GM23338 (cell line): Measurements from ENCODE around the gene ZDHHC1. TPM values are rescaled to one million over a fixed set of nuclear protein-coding genes. Genes with fewer than 3 reads are reported as not detected.

ENCODE experiments used
- ATAC-seq: fragments of 200-7000 bp; cut with Tn5 transposase; 3 replicates; pipeline ENCODE4 v1.9.1; 2020
- DNase-seq: peaks from one replicate; pipeline ENCODE4 v3.0.0-alpha.2; 2015; ENCODE audit warnings: low spot score
- H2AFZ ChIP-seq: fragments of 200-600 bp; sonication (generic); 2 replicates; pipeline ENCODE4 v1.8.0; 2016; ENCODE audit warnings: antibody characterized with exemption, mild to moderate bottlenecking, moderate library complexity
- H3F3A ChIP-seq: fragments of 200-600 bp; sonication (generic); replicated peaks from 2 replicates; pipeline ENCODE4 v1.8.0; 2017; ENCODE audit warnings: antibody characterized with exemption, mixed run types, low read depth
- H3K27ac ChIP-seq: fragments of 200-600 bp; sonication (generic); 2 replicates; pipeline ENCODE4 v1.6.1; 2016; ENCODE audit warnings: low read depth
- H3K27me3 ChIP-seq: fragments of 200-600 bp; sonication (generic); 2 replicates; pipeline ENCODE4 v1.8.0; 2016; ENCODE audit warnings: mild to moderate bottlenecking, mixed run types, moderate library complexity; ENCODE audit not compliant: insufficient read depth
- H3K36me3 ChIP-seq: fragments of 200-600 bp; sonication (generic); 2 replicates; pipeline ENCODE4 v1.8.0; 2016; ENCODE audit warnings: mild to moderate bottlenecking; ENCODE audit not compliant: insufficient read depth
- H3K4me1 ChIP-seq: fragments of 200-600 bp; sonication (generic); 2 replicates; pipeline ENCODE4 v1.8.0; 2016; ENCODE audit warnings: mild to moderate bottlenecking, moderate library complexity; ENCODE audit not compliant: insufficient read depth
- H3K4me2 ChIP-seq: fragments of 200-600 bp; sonication (generic); 2 replicates; pipeline ENCODE4 v1.7.1; 2017; ENCODE audit warnings: mixed run types
- H3K4me3 ChIP-seq: fragments of 200-600 bp; sonication (generic); 2 replicates; pipeline ENCODE4 v1.6.1; 2016; ENCODE audit warnings: mixed run types
- H3K79me2 ChIP-seq: fragments of 200-600 bp; sonication (generic); replicated peaks from 2 replicates; pipeline ENCODE4 v1.8.0; 2017; ENCODE audit warnings: mild to moderate bottlenecking; ENCODE audit not compliant: insufficient read depth
- H3K9me2 ChIP-seq: fragments of 200-600 bp; sonication (generic); 2 replicates; pipeline ENCODE4 v1.8.0; 2017; ENCODE audit not compliant: insufficient read depth
- H4K20me1 ChIP-seq: fragments of 200-600 bp; sonication (generic); replicated peaks from 2 replicates; pipeline ENCODE4 v1.8.0; 2017; ENCODE audit warnings: mild to moderate bottlenecking; ENCODE audit not compliant: insufficient read depth
- H3K27ac Mint-ChIP-seq: 2 replicates; pipeline ENCODE4 v1.8.0; 2020; ENCODE audit warnings: inconsistent platforms, mild to moderate bottlenecking, moderate library complexity, mixed read lengths
- H3K27me3 Mint-ChIP-seq: 3 replicates; pipeline ENCODE4 v1.8.0; 2022; ENCODE audit warnings: low read depth, mild to moderate bottlenecking, moderate library complexity, mixed read lengths, inconsistent platforms; ENCODE audit not compliant: insufficient read depth, poor library complexity
- H3K36me3 Mint-ChIP-seq: 3 replicates; pipeline ENCODE4 v1.8.0; 2021; ENCODE audit warnings: low read depth, mild to moderate bottlenecking, inconsistent platforms, moderate library complexity, mixed read lengths
- H3K4me1 Mint-ChIP-seq: 3 replicates; pipeline ENCODE4 v1.8.0; 2020; ENCODE audit warnings: mild to moderate bottlenecking, inconsistent platforms, mixed read lengths
- H3K4me3 Mint-ChIP-seq: 3 replicates; pipeline ENCODE4 v1.8.0; 2021; ENCODE audit warnings: moderate library complexity, mild to moderate bottlenecking, inconsistent platforms, mixed read lengths
- H3K9me3 Mint-ChIP-seq: 3 replicates; pipeline ENCODE4 v1.8.0; 2020; ENCODE audit warnings: moderate library complexity, mild to moderate bottlenecking, inconsistent platforms, mixed read lengths
- CREB1 ChIP-seq: fragments of 250-450 bp; sonication (Bioruptor Pico); IDR thresholded peaks from 2 replicates; pipeline ENCODE4 v1.5.0; 2020; ENCODE audit warnings: low read depth, mild to moderate bottlenecking, moderate library complexity
- EZH2 ChIP-seq: fragments of 200-600 bp; sonication (generic); IDR thresholded peaks from one replicate; pipeline ENCODE4 v1.8.0; 2017; ENCODE audit warnings: antibody characterized with exemption, mild to moderate bottlenecking, low read depth; ENCODE audit not compliant: unreplicated experiment
- EZH2phosphoT487 ChIP-seq: fragments of 200-600 bp; sonication (generic); IDR thresholded peaks from one replicate; pipeline ENCODE4 v1.8.1; 2018; ENCODE audit warnings: antibody characterized with exemption; ENCODE audit not compliant: unreplicated experiment
- NANOG ChIP-seq: IDR thresholded peaks from 2 replicates; pipeline ENCODE4 v1.6.1; 2016; ENCODE audit warnings: antibody characterized with exemption, borderline replicate concordance
- POLR2AphosphoS5 ChIP-seq: IDR thresholded peaks from 2 replicates; pipeline ENCODE4 v1.6.1; 2016; ENCODE audit warnings: antibody characterized with exemption, low read depth
- STAT1 ChIP-seq: IDR thresholded peaks from one replicate; pipeline ENCODE4 v1.6.1; 2016; ENCODE audit warnings: antibody characterized with exemption; ENCODE audit not compliant: unreplicated experiment
- ZNF114 ChIP-seq: fragments of 250-450 bp; sonication (Bioruptor Pico); IDR thresholded peaks from 2 replicates; pipeline ENCODE4 v1.5.0; 2020; ENCODE audit warnings: mild to moderate bottlenecking, moderate library complexity
- ZNF331 ChIP-seq: fragments of 250-450 bp; sonication (Bioruptor Pico); IDR thresholded peaks from 2 replicates; pipeline ENCODE4 v1.5.0; 2020; ENCODE audit warnings: low read depth, mild to moderate bottlenecking, moderate library complexity
- polyA plus RNA-seq: library from polyadenylated mRNA; unstranded; fragments of >200 nt; fragmentation: Nextera tagmentation; extraction: Ambion mirVana; gene quantifications from 2 replicates; pipeline ENCODE4 v1.2.1, GENCODE V29; 2016
- total RNA-seq: library from RNA; depleted of rRNA; stranded (reverse); fragments of >200 nt; shearing (Covaris generic); gene quantifications from 2 replicates; pipeline ENCODE4 v1.2.3, GENCODE V29; 2014
- TF ChIP-seq, protein P1 (sequence below), 2 experiments: fragments of 200-600 bp in 1 of 2; sonication (generic) in 1 of 2; conservative IDR thresholded peaks; 2 replicates each; pipeline versions ENCODE4 v1.5.1 to v1.6.1; 2016 to 2017; ENCODE audit warnings: antibody characterized with exemption in 2 of 2, low read depth in 2 of 2, mild to moderate bottlenecking in 2 of 2, moderate library complexity in 1 of 2
- TF ChIP-seq, protein P2 (sequence below): IDR thresholded peaks from 2 replicates; pipeline ENCODE4 v1.6.1; 2016; ENCODE audit warnings: antibody characterized with exemption
- TF ChIP-seq, protein P3 (sequence below): IDR thresholded peaks from one replicate; pipeline ENCODE4 v1.6.1; 2018; ENCODE audit warnings: antibody characterized with exemption; ENCODE audit not compliant: unreplicated experiment
- TF ChIP-seq, protein P4 (sequence below): fragments of 250-450 bp; sonication (Bioruptor Pico); IDR thresholded peaks from 2 replicates; pipeline ENCODE4 v1.5.0; 2020; ENCODE audit warnings: mild to moderate bottlenecking, moderate library complexity

The ZDHHC1 gene
- total and polyA plus RNA-seq, 2 experiments from 2014 or later: 1.4 to 2.7 TPM

DNA sequence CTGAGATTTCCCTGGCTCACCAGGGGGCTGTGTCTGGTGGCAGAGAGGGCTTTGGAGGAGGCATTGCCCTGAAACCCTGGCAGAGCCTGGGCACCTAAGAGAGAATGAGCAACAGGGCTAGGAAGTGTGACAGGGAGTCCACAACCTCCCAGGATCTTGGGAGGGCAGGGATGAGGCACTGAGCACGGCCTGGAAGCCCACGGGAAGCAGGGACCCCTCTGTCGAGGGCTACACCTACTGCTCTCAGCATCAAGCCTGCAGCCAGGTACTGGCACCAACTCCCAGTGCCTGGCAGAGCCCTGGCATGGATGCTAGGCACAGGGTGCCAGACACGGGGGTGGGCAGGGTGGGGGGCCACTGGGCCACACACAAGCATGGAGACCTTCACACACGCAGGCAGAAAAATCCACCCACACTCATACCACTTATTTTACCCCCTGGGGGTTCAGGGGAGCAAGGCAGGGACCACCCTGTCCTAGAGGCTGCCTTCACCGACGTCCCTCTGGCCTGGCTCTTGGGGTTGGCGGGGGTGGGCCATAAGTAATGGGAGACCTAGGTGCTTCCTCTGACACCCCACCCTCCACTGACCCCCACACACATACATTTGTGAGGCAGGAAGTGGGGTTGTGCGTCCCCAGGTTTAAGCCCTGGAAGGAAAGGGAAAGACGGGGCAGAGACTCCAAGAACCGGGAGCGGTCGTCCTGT, 13.7 kb upstream of the ZDHHC1 start (continued):
- TF ChIP-seq, protein P1, sequence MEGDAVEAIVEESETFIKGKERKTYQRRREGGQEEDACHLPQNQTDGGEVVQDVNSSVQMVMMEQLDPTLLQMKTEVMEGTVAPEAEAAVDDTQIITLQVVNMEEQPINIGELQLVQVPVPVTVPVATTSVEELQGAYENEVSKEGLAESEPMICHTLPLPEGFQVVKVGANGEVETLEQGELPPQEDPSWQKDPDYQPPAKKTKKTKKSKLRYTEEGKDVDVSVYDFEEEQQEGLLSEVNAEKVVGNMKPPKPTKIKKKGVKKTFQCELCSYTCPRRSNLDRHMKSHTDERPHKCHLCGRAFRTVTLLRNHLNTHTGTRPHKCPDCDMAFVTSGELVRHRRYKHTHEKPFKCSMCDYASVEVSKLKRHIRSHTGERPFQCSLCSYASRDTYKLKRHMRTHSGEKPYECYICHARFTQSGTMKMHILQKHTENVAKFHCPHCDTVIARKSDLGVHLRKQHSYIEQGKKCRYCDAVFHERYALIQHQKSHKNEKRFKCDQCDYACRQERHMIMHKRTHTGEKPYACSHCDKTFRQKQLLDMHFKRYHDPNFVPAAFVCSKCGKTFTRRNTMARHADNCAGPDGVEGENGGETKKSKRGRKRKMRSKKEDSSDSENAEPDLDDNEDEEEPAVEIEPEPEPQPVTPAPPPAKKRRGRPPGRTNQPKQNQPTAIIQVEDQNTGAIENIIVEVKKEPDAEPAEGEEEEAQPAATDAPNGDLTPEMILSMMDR (conservative IDR thresholded peaks at IDR 0.05; ENCODE audit: low read depth in 2 of 2): no peak
- TF ChIP-seq ZNF114 (no peak), EZH2phosphoT487 (no peak), EZH2 (no peak), NANOG (no peak), STAT1 (no peak), ZNF331 (CRISPR knock-in tag) (no peak), CREB1 (no peak), POLR2AphosphoS5 (no peak)
- TF ChIP-seq, protein P2, sequence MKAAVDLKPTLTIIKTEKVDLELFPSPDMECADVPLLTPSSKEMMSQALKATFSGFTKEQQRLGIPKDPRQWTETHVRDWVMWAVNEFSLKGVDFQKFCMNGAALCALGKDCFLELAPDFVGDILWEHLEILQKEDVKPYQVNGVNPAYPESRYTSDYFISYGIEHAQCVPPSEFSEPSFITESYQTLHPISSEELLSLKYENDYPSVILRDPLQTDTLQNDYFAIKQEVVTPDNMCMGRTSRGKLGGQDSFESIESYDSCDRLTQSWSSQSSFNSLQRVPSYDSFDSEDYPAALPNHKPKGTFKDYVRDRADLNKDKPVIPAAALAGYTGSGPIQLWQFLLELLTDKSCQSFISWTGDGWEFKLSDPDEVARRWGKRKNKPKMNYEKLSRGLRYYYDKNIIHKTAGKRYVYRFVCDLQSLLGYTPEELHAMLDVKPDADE: no peak
- TF ChIP-seq, protein P3, sequence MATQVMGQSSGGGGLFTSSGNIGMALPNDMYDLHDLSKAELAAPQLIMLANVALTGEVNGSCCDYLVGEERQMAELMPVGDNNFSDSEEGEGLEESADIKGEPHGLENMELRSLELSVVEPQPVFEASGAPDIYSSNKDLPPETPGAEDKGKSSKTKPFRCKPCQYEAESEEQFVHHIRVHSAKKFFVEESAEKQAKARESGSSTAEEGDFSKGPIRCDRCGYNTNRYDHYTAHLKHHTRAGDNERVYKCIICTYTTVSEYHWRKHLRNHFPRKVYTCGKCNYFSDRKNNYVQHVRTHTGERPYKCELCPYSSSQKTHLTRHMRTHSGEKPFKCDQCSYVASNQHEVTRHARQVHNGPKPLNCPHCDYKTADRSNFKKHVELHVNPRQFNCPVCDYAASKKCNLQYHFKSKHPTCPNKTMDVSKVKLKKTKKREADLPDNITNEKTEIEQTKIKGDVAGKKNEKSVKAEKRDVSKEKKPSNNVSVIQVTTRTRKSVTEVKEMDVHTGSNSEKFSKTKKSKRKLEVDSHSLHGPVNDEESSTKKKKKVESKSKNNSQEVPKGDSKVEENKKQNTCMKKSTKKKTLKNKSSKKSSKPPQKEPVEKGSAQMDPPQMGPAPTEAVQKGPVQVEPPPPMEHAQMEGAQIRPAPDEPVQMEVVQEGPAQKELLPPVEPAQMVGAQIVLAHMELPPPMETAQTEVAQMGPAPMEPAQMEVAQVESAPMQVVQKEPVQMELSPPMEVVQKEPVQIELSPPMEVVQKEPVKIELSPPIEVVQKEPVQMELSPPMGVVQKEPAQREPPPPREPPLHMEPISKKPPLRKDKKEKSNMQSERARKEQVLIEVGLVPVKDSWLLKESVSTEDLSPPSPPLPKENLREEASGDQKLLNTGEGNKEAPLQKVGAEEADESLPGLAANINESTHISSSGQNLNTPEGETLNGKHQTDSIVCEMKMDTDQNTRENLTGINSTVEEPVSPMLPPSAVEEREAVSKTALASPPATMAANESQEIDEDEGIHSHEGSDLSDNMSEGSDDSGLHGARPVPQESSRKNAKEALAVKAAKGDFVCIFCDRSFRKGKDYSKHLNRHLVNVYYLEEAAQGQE: no peak

DNA sequence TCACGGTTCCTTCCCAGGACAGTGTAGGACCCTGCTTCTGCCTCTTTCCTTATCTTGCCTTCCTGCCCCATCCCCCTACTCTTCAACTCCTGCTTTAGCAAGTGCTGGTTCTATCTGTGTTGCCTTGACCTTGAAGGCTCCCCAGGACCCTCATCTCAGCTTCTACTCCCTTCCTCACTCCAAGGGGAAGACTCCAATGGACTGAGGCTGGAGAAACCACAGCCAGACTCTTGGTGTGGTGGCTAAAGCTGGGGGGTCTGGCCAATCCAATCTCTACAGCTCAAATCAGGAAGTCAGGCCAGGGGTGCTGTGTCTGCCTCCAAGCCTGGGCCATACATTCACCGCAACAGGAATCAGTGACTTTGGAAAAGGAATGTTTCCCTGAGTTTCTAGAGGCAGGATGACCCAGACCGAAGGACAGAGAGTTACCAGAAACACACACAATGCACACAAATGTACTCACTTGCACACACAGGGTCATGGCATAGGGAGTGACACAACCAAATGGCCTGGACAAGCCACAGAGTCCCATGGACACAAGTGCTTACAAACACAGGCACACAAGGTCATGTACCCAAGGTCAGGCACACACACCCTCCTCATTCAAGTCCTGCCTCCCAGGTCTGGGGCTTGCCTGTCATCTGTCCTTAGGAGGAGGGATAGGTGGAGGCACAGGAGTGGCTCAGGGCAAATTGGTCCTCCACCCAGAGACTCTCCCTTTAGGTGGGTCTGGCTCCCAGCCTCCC, 12.9 kb upstream of the ZDHHC1 start:
- 0 out of 2 replicates have a peak, but pooled peaks cover 4% of the 10 kb centered on the region for H3F3A ChIP-seq
- Mint-ChIP-seq H3K4me3 (peak overlapping the region; percentile 76), H3K9me3 (peaks cover 3% of the 10 kb centered on the region; the same call in 2 of the 3 replicates), H3K36me3 (peaks cover 10% of the 10 kb centered on the region), H3K4me1 (peaks cover 67% of the 10 kb centered on the region), H3K27me3 (peaks cover 40% of the 10 kb centered on the region), H3K27ac (no peak overlapping the region)
- ATAC-seq (no peak), DNase-seq (no peak)
- H3K9me2 ChIP-seq: no peaks in the 10 kb centered on the region
- H3K36me3 ChIP-seq: no peaks in the 10 kb centered on the region
- no peak overlapping the region for H2AFZ ChIP-seq
- no peaks in the 10 kb centered on the region for H4K20me1 ChIP-seq
- peaks cover 44% of the 10 kb centered on the region for H3K4me1 ChIP-seq
- H3K4me3 ChIP-seq: peak overlapping the region; percentile 85
- H3K79me2 ChIP-seq: no peaks in the 10 kb centered on the region
- H3K27ac ChIP-seq: no peak overlapping the region
- H3K4me2 ChIP-seq: peak overlapping the region; percentile 90
- H3K27me3 ChIP-seq: peaks cover 23% of the 10 kb centered on the region
- TF ChIP-seq, protein P4, sequence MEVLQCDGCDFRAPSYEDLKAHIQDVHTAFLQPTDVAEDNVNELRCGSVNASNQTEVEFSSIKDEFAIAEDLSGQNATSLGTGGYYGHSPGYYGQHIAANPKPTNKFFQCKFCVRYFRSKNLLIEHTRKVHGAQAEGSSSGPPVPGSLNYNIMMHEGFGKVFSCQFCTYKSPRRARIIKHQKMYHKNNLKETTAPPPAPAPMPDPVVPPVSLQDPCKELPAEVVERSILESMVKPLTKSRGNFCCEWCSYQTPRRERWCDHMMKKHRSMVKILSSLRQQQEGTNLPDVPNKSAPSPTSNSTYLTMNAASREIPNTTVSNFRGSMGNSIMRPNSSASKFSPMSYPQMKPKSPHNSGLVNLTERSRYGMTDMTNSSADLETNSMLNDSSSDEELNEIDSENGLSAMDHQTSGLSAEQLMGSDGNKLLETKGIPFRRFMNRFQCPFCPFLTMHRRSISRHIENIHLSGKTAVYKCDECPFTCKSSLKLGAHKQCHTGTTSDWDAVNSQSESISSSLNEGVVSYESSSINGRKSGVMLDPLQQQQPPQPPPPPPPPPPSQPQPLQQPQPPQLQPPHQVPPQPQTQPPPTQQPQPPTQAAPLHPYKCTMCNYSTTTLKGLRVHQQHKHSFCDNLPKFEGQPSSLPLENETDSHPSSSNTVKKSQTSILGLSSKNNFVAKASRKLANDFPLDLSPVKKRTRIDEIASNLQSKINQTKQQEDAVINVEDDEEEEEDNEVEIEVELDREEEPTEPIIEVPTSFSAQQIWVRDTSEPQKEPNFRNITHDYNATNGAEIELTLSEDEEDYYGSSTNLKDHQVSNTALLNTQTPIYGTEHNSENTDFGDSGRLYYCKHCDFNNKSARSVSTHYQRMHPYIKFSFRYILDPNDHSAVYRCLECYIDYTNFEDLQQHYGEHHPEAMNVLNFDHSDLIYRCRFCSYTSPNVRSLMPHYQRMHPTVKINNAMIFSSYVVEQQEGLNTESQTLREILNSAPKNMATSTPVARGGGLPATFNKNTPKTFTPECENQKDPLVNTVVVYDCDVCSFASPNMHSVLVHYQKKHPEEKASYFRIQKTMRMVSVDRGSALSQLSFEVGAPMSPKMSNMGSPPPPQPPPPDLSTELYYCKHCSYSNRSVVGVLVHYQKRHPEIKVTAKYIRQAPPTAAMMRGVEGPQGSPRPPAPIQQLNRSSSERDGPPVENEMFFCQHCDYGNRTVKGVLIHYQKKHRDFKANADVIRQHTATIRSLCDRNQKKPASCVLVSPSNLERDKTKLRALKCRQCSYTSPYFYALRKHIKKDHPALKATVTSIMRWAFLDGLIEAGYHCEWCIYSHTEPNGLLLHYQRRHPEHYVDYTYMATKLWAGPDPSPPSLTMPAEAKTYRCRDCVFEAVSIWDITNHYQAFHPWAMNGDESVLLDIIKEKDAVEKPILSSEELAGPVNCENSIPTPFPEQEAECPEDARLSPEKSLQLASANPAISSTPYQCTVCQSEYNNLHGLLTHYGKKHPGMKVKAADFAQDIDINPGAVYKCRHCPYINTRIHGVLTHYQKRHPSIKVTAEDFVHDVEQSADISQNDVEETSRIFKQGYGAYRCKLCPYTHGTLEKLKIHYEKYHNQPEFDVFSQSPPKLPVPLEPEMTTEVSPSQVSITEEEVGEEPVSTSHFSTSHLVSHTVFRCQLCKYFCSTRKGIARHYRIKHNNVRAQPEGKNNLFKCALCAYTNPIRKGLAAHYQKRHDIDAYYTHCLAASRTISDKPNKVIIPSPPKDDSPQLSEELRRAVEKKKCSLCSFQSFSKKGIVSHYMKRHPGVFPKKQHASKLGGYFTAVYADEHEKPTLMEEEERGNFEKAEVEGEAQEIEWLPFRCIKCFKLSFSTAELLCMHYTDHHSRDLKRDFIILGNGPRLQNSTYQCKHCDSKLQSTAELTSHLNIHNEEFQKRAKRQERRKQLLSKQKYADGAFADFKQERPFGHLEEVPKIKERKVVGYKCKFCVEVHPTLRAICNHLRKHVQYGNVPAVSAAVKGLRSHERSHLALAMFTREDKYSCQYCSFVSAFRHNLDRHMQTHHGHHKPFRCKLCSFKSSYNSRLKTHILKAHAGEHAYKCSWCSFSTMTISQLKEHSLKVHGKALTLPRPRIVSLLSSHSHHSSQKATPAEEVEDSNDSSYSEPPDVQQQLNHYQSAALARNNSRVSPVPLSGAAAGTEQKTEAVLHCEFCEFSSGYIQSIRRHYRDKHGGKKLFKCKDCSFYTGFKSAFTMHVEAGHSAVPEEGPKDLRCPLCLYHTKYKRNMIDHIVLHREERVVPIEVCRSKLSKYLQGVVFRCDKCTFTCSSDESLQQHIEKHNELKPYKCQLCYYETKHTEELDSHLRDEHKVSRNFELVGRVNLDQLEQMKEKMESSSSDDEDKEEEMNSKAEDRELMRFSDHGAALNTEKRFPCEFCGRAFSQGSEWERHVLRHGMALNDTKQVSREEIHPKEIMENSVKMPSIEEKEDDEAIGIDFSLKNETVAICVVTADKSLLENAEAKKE (CRISPR knock-in tag): no peak
